ENCODE measurements around the gene JPH2. TPM values are rescaled to one million over a fixed set of nuclear protein-coding genes. Genes with fewer than 3 reads are reported as not detected.
A peak's percentile ranks its signal among the peaks of the same experiment; 100 is the strongest.

The JPH2 gene
- total RNA-seq, 1 donor from 2014 or later = 2.9 TPM

DNA sequence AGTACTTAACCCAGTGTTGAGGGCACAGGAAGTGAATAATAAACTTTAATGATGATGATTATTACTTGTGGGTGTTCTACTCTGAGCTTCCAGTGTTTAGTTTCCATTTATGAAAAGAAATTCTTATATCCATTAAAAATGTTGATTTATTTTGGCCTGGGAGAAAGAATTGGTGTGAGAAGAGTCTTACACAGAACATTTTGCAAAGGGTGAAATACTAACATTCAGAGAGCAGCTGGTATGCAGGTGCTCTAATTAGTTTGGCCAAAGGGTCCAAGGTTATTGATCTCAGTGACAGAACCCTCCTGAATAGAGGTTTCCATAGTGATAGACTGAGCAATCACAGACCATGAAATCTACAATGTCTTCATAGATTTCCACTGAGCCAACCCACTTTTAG, 19.1 kb upstream of the JPH2 start:
- DNase-seq (ENCODE audit: low read depth) = no peak
- no peak for TF ChIP-seq CTCF (conservative IDR thresholded peaks at IDR 0.05; ENCODE audit: low read depth, low read length)
- no peak overlapping the region for H3K4me3 ChIP-seq (ENCODE audit: low read depth, low read length)

- no peak for DNase-seq (ENCODE audit: low read depth)
- no peak overlapping the region for H3K4me3 ChIP-seq (ENCODE audit: low read depth, low read length)
- TF ChIP-seq CTCF (conservative IDR thresholded peaks at IDR 0.05; ENCODE audit: low read depth, low read length) = no peak
Observed at GRCh38 chr20:44204832-44205215, 17.8 kb upstream of the JPH2 start.

- DNase-seq (ENCODE audit: low read depth) = peak; percentile 88
- no peak for TF ChIP-seq CTCF (conservative IDR thresholded peaks at IDR 0.05; ENCODE audit: low read depth, low read length)
- no peak overlapping the region for H3K4me3 ChIP-seq (ENCODE audit: low read depth, low read length)
Observed at GRCh38 chr20:44204156-44204831, 17.3 kb upstream of the JPH2 start.

DNA sequence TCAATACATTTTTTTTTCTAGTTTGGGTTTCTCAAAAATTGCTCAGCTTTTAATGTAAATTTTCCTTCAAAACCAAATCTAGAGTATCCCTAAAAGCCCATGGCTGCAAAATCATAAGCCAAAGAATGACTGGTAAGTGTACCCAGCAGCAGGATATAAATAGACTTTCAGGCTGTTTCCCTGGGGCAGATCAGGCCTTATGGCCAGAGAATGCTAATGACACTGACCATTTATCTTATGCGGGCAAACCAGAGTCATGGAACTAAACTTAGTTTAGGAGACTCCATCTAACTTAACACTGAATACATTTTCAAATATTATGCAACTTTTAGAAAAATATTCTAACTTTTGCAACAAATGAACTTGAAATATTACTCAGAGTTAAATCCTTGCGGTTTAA, 16.2 kb upstream of the JPH2 start:
- no peak for TF ChIP-seq CTCF (conservative IDR thresholded peaks at IDR 0.05; ENCODE audit: low read depth, low read length)
- H3K4me3 ChIP-seq (ENCODE audit: low read depth, low read length) = no peak overlapping the region
- DNase-seq (ENCODE audit: low read depth) = no peak

DNA sequence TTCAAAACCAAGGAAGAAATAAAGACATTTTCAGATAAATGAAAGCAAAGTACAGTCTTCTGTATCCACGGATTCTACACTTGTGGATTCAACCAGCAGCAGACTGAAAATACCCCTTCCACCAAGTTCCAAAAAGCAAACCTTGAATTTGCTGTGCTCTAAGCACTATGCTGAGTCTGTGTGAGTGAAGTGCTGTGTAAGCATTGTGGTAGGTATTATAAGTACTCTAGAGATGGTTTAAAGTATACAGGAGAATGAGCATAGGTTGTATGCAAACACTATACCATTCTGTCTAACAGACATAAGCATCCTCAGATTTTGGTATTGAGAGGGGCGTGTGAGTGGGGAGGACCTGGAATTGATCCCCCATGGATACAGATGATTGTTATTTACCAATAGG, 14.0 kb upstream of the JPH2 start:
- no peak for TF ChIP-seq CTCF (conservative IDR thresholded peaks at IDR 0.05; ENCODE audit: low read depth, low read length)
- no peak for DNase-seq (ENCODE audit: low read depth)
- H3K4me3 ChIP-seq (ENCODE audit: low read depth, low read length) = no peak overlapping the region

DNA sequence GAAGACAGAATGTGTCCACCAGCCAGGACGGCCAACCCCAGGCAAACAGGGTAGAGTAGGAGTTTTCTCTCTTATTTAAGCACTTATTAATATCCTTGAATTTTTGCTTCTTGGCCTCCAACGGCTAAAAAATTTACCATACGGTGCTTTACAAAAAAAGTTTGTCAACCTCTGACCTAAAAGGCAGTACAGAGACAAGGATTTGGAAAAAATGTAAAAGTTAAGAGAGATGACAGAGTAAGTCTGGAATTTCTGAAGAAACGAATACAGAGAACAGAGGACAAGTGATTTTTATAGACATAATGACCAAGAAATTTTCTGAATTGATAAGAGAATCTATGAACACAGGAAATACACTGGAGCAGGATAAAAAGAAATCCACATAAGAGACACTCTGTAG, 13.4 kb upstream of the JPH2 start:
- DNase-seq (ENCODE audit: low read depth) = no peak
- no peak overlapping the region for H3K4me3 ChIP-seq (ENCODE audit: low read depth, low read length)
- TF ChIP-seq CTCF (conservative IDR thresholded peaks at IDR 0.05; ENCODE audit: low read depth, low read length) = no peak

GRCh38 chr20:44199877-44200276, 12.9 kb upstream of the JPH2 start:
- H3K4me3 ChIP-seq (ENCODE audit: low read depth, low read length) = no peak overlapping the region
- TF ChIP-seq CTCF (conservative IDR thresholded peaks at IDR 0.05; ENCODE audit: low read depth, low read length) = no peak
- DNase-seq (ENCODE audit: low read depth) = no peak
